A549 (cell line): Measurements from ENCODE around the gene PERCC1. TPM values are rescaled to one million over a fixed set of nuclear protein-coding genes. Genes with fewer than 3 reads are reported as not detected.

Experiments
- ATAC-seq, 2 experiments: fragments of 200-7000 bp in 1 of 2; fragments of >200 bp in 1 of 2; cut with Nextera tagmentation in 1 of 2; cut with Tn5 transposase in 1 of 2; 3 replicates each; pipeline versions ENCODE4 v1.8.0 to v1.9.1; 2018 to 2020; ENCODE audit warnings: mild to moderate bottlenecking in 1 of 2, moderate library complexity in 1 of 2
- CTCF ChIA-PET: fragments of 300-600 bp; sonication (Branson Sonifier 250); formaldehyde crosslinking; extraction: SDS; loops from one replicate; lab custom pipeline; 2021; ENCODE audit warnings: antibody characterized with exemption, inconsistent platforms; lab: Yijun Ruan, JAX
- POLR2A ChIA-PET: fragments of 350-600 bp; formaldehyde crosslinking; extraction: SDS; loops from one replicate; lab custom pipeline; 2021; ENCODE audit warnings: antibody characterized with exemption, inconsistent platforms; lab: Yijun Ruan, JAX
- DNase-seq, 2 experiments: peaks; one replicate each; pipeline versions ENCODE4 v3.0.0 to v3.0.0-alpha.2; 2011 to 2016; ENCODE audit warnings: low read depth in 1 of 2, low spot score in 1 of 2
- FAIRE-seq: peaks from 2 replicates; lab custom pipeline; 2011; peaks lifted over from hg19 to GRCh38; lab: Jason Lieb, UNC
- H3K27ac ChIP-seq, 2 experiments: fragments of >200 bp; sonication (Bioruptor Twin); formaldehyde crosslinking; 3 replicates each; pipeline ENCODE4 v1.5.1; 2016 to 2017
- H3K4me1 ChIP-seq: fragments of >200 bp; sonication (Bioruptor Twin); formaldehyde crosslinking; 3 replicates; pipeline ENCODE4 v1.6.1; 2016
- H3K4me2 ChIP-seq: fragments of >200 bp; sonication (Bioruptor Twin); formaldehyde crosslinking; 3 replicates; pipeline ENCODE4 v1.6.1; 2016
- H3K4me3 ChIP-seq: fragments of >200 bp; sonication (Bioruptor Twin); formaldehyde crosslinking; 3 replicates; pipeline ENCODE4 v1.5.1; 2016
- H3K9me3 ChIP-seq: fragments of >200 bp; sonication (Bioruptor Twin); formaldehyde crosslinking; 3 replicates; pipeline ENCODE4 v1.6.1; 2016
- CBX2 ChIP-seq: fragments of 200-600 bp; sonication (generic); IDR thresholded peaks from 2 replicates; pipeline ENCODE4 v1.6.1; 2016; ENCODE audit warnings: low read depth, mild to moderate bottlenecking, borderline replicate concordance
- CHD2 ChIP-seq: fragments of 150-350 bp; IDR thresholded peaks from 2 replicates; pipeline ENCODE4 v1.6.1; 2014; ENCODE audit warnings: low read length; ENCODE audit not compliant: partially characterized antibody
- ELK1 ChIP-seq: fragments of 150-350 bp; IDR thresholded peaks from 2 replicates; pipeline ENCODE4 v1.6.1; 2014; ENCODE audit warnings: low read depth, mild to moderate bottlenecking, low read length
- FOSL2 ChIP-seq, 2 experiments: fragments of 450-650 bp in 1 of 2; fragments of >200 bp in 1 of 2; sonication (Bioruptor Twin) in 1 of 2; formaldehyde crosslinking; IDR thresholded peaks; 2 replicates each; pipeline versions ENCODE4 v1.5.0 to v1.6.1; 2016 to 2020; ENCODE audit warnings: mild to moderate bottlenecking in 1 of 2, moderate library complexity in 1 of 2
- GATA3 ChIP-seq: IDR thresholded peaks from 2 replicates; pipeline ENCODE4 v1.6.1; 2012; ENCODE audit warnings: borderline replicate concordance
- HOXA7 ChIP-seq: fragments of 250-450 bp; sonication (Bioruptor Pico); IDR thresholded peaks from 2 replicates; pipeline ENCODE4 v1.5.0; 2020; ENCODE audit warnings: mild to moderate bottlenecking, moderate library complexity
- HOXB13 ChIP-seq: fragments of 250-450 bp; sonication (Bioruptor Pico); IDR thresholded peaks from 2 replicates; pipeline ENCODE4 v1.5.0; 2020; ENCODE audit warnings: low read depth, mild to moderate bottlenecking, moderate library complexity
- JUN ChIP-seq, 2 experiments: fragments of >200 bp; sonication (Bioruptor Twin); formaldehyde crosslinking; IDR thresholded peaks; 2 replicates in 1 of 2; 3 replicates in 1 of 2; pipeline ENCODE4 v1.6.1; 2016 to 2017
- KDM5A ChIP-seq: fragments of 200-600 bp; sonication (generic); IDR thresholded peaks from 2 replicates; pipeline ENCODE4 v1.6.1; 2016; ENCODE audit warnings: antibody characterized with exemption, mild to moderate bottlenecking
- MAFK ChIP-seq: fragments of 450-650 bp; IDR thresholded peaks from 2 replicates; pipeline ENCODE4 v1.6.1; 2014; ENCODE audit not compliant: partially characterized antibody
- MAZ ChIP-seq: fragments of 150-350 bp; IDR thresholded peaks from 2 replicates; pipeline ENCODE4 v1.6.1; 2014; ENCODE audit warnings: antibody characterized with exemption, low read depth, low read length, borderline replicate concordance
- NFE2L2 ChIP-seq: fragments of 150-350 bp; conservative IDR thresholded peaks from 2 replicates; pipeline ENCODE4 v1.6.1; 2014; ENCODE audit warnings: low read length
- PHF8 ChIP-seq: fragments of 200-600 bp; sonication (generic); IDR thresholded peaks from 2 replicates; pipeline ENCODE4 v1.6.1; 2016; ENCODE audit warnings: low read depth, mild to moderate bottlenecking, antibody characterized with exemption, moderate library complexity, borderline replicate concordance
- POLR2A ChIP-seq: IDR thresholded peaks from 2 replicates; pipeline ENCODE4 v1.6.1; 2012; ENCODE audit warnings: mild to moderate bottlenecking, low read length
- RAD21 ChIP-seq, 2 experiments: fragments of >200 bp in 1 of 2; sonication (Bioruptor Twin) in 1 of 2; formaldehyde crosslinking in 1 of 2; IDR thresholded peaks in 1 of 2; conservative IDR thresholded peaks in 1 of 2; 2 replicates in 1 of 2; 3 replicates in 1 of 2; pipeline ENCODE4 v1.6.1; 2012 to 2018; ENCODE audit warnings: inconsistent platforms in 1 of 2
- RARB ChIP-seq: fragments of 250-450 bp; sonication (Bioruptor Pico); IDR thresholded peaks from 2 replicates; pipeline ENCODE4 v1.8.0; 2021; ENCODE audit warnings: mild to moderate bottlenecking, moderate library complexity
- RCOR1 ChIP-seq: fragments of 150-350 bp; IDR thresholded peaks from 2 replicates; pipeline ENCODE4 v1.6.1; 2014; ENCODE audit warnings: antibody characterized with exemption, low read length, low read depth
- SREBF2 ChIP-seq: fragments of 450-650 bp; IDR thresholded peaks from 2 replicates; pipeline ENCODE4 v1.6.1; 2014; ENCODE audit warnings: mild to moderate bottlenecking, moderate library complexity
- ZC3H11A ChIP-seq: fragments of 450-650 bp; IDR thresholded peaks from 2 replicates; pipeline ENCODE4 v1.6.1; 2014; ENCODE audit warnings: antibody characterized with exemption, mild to moderate bottlenecking
- WGBS: methylation state at CpG from one replicate; pipeline ENCODE4 v1.1.6; 2017; ENCODE audit errors: missing lambda C conversion rate; 5-methylcytosine and 5-hydroxymethylcytosine counted together
- polyA plus RNA-seq, 4 experiments: library from polyadenylated mRNA; depleted of rRNA in 3 of 4; stranded (reverse); fragments of >200 nt; fragmentation: RNase III in 1 of 4; extraction: RNeasy Plus Mini Kit Qiagen cat#74134 plus additional on column Dnase treatment in 1 of 4; gene quantifications; 2 replicates in 3 of 4; 3 replicates in 1 of 4; pipeline ENCODE4 v1.2.3, GENCODE V29; 2011 to 2017

The PERCC1 gene
- polyA plus RNA-seq, 2 of the 4 experiments (the other 2 are of a cell fraction): not detected

- no peak for DNase-seq
- no peak for ATAC-seq
- peaks cover 11% of the 10 kb centered on the region; the same call in 1 of the 3 replicates for H3K4me1 ChIP-seq
- CTCF ChIA-PET: no interaction called here
- POLR2A ChIA-PET: no interaction called here
- no peak overlapping the region for H3K27ac ChIP-seq
- H3K4me2 ChIP-seq: no peak overlapping the region
- H3K4me3 ChIP-seq: no peak overlapping the region
- 76% methylated on average over 12 of the region's 12 CpGs for WGBS
- TF ChIP-seq RCOR1: no peak
- TF ChIP-seq CBX2: no peak
- TF ChIP-seq FOSL2 (IDR thresholded peaks at IDR 0.05): no peak
- TF ChIP-seq FOSL2 (CRISPR knock-in tag; IDR thresholded peaks at IDR 0.05): no peak
- TF ChIP-seq POLR2A: no peak
- no peak for TF ChIP-seq CHD2
- no peak for TF ChIP-seq MAZ
- no peak for TF ChIP-seq HOXB13 (CRISPR knock-in tag)
- TF ChIP-seq JUN (IDR thresholded peaks at IDR 0.05): no peak
- no peak for TF ChIP-seq MAFK
- TF ChIP-seq RARB (CRISPR knock-in tag): no peak
- TF ChIP-seq ELK1: no peak
- no peak for FAIRE-seq
- H3K9me3 ChIP-seq: no peaks in the 10 kb centered on the region
These were observed 6.8 kb upstream of the PERCC1 start for GRCh38 chr16:1424028-1424427.

GRCh38 chr16:1425616-1426370, 5.1 kb upstream of the PERCC1 start:
- Histone ChIP-seq H3K9me3 (no peaks in the 10 kb centered on the region), H3K4me2 (no peak overlapping the region), H3K4me3 (no peak overlapping the region), H3K4me1 (peaks cover 8% of the 10 kb centered on the region; the same call in 2 of the 3 replicates), H3K27ac (peak overlapping the region in 1 of 2 experiments; percentile 10; a peak in 2 of 6 replicates)
- 92% methylated on average over 14 of the region's 16 CpGs for WGBS
- CTCF ChIA-PET: interaction anchor here (5.6 kb wide), 1 partner anchor 14 kb away, joined by 57 read pairs; the partner anchor contains the start of gene CCDC154
- no peak for DNase-seq
- no peak for ATAC-seq
- POLR2A ChIA-PET: no interaction called here
- no peak for TF ChIP-seq CHD2
- FAIRE-seq: no peak

GRCh38 chr16:1426734-1427471, 4.0 kb upstream of the PERCC1 start:
- no peak for ATAC-seq
- Histone ChIP-seq H3K4me1 (peaks cover 10% of the 10 kb centered on the region; the same call in 2 of the 3 replicates), H3K4me3 (no peak overlapping the region), H3K9me3 (no peaks in the 10 kb centered on the region), H3K4me2 (no peak overlapping the region), H3K27ac (peak overlapping the region in 1 of 2 experiments; percentile 20; a peak in 1 of 6 replicates)
- TF ChIP-seq NFE2L2 (no peak), ZC3H11A (no peak), GATA3 (no peak), SREBF2 (no peak), PHF8 (no peak), POLR2A (no peak), HOXA7 (CRISPR knock-in tag) (no peak), JUN (IDR thresholded peaks at IDR 0.05) (no peak), CHD2 (no peak), FOSL2 (IDR thresholded peaks at IDR 0.05) (no peak), FOSL2 (CRISPR knock-in tag; IDR thresholded peaks at IDR 0.05) (no peak), KDM5A (no peak), RAD21 (conservative IDR thresholded peaks at IDR 0.05 in 1 of 2, IDR thresholded peaks at IDR 0.05 in 1 of 2) (no peak), ELK1 (no peak)
- WGBS: 92% methylated on average over 23 of the region's 42 CpGs
- POLR2A ChIA-PET: no interaction called here
- DNase-seq: no peak
- CTCF ChIA-PET: interaction anchor here (1.2 to 5.6 kb wide), 4 partner anchors 9 to 89 kb away, joined by 3 to 57 read pairs (median 6); partner anchors contain the start of gene CCDC154
- FAIRE-seq: no peak
